IMR-90 (cell line): Measurements from ENCODE around the gene CGREF1. TPM values are rescaled to one million over a fixed set of nuclear protein-coding genes. Genes with fewer than 3 reads are reported as not detected.
A peak's percentile ranks its signal among the peaks of the same experiment; 100 is the strongest.

Experiments
- ATAC-seq: fragments of 200-7000 bp; cut with Tn5 transposase; 2 replicates; pipeline ENCODE4 v1.9.1; 2020; ENCODE audit warnings: low read depth, mild to moderate bottlenecking, moderate library complexity
- BruUV-seq: library from RNA; stranded (reverse); fragments of 400-500 nt; replicated peaks from 2 replicates; lab custom pipeline; 2021; lab: Mats Ljungman, UMichigan
- CTCF ChIA-PET: fragments of 300-600 bp; formaldehyde crosslinking; extraction: SDS; loops from one replicate; lab custom pipeline; 2021; ENCODE audit warnings: antibody characterized with exemption; lab: Yijun Ruan, JAX
- POLR2A ChIA-PET: fragments of 300-600 bp; sonication (Branson Sonifier 250); formaldehyde crosslinking; loops from one replicate; lab custom pipeline; 2022; ENCODE audit warnings: antibody characterized with exemption; ENCODE audit not compliant: unreplicated experiment; lab: Charles Lee
- DNase-seq: peaks from one replicate; pipeline ENCODE4 v3.0.0; 2013
- H2AFZ ChIP-seq: replicated peaks from 2 replicates; pipeline ENCODE3; 2013; ENCODE audit warnings: low read length, mild to moderate bottlenecking; ENCODE audit not compliant: poor library complexity
- H2AK5ac ChIP-seq: 2 replicates; pipeline ENCODE4 v1.6.1; 2013; ENCODE audit warnings: low read depth, low read length, inconsistent platforms
- H2AK9ac ChIP-seq: replicated peaks from 2 replicates; pipeline ENCODE3; 2013; ENCODE audit warnings: mild to moderate bottlenecking, low read depth, low read length, moderate library complexity; ENCODE audit not compliant: poor library complexity
- H2BK120ac ChIP-seq: 2 replicates; pipeline ENCODE4 v1.6.1; 2013; ENCODE audit warnings: low read depth, low read length, inconsistent platforms
- H2BK15ac ChIP-seq: 3 replicates; pipeline ENCODE4 v1.6.1; 2013; ENCODE audit warnings: low read depth, low read length, inconsistent platforms
- H2BK20ac ChIP-seq: 2 replicates; pipeline ENCODE4 v1.6.1; 2013; ENCODE audit warnings: low read depth, mild to moderate bottlenecking, inconsistent platforms, low read length, moderate library complexity
- H2BK5ac ChIP-seq: 2 replicates; pipeline ENCODE4 v1.6.1; 2013; ENCODE audit warnings: mild to moderate bottlenecking, low read depth, low read length, inconsistent platforms; ENCODE audit not compliant: poor library complexity, severe bottlenecking
- H3K14ac ChIP-seq: replicated peaks from 2 replicates; pipeline ENCODE4 v1.6.1; 2013; ENCODE audit warnings: low read depth, low read length, inconsistent platforms
- H3K18ac ChIP-seq: 2 replicates; pipeline ENCODE4 v1.6.1; 2013; ENCODE audit warnings: low read depth, low read length, control low read depth
- H3K23ac ChIP-seq: 2 replicates; pipeline ENCODE4 v1.6.1; 2013; ENCODE audit warnings: low read depth, low read length, inconsistent platforms
- H3K27ac ChIP-seq: 2 replicates; pipeline ENCODE4 v1.5.1; 2013; ENCODE audit warnings: mild to moderate bottlenecking, control low read depth, low read length; ENCODE audit not compliant: insufficient read depth
- H3K27me3 ChIP-seq: 2 replicates; pipeline ENCODE4 v1.6.1; 2013; ENCODE audit warnings: low read length; ENCODE audit not compliant: control insufficient read depth, insufficient read depth
- H3K36me3 ChIP-seq: 2 replicates; pipeline ENCODE4 v1.6.1; 2013; ENCODE audit warnings: low read length, mixed read lengths; ENCODE audit not compliant: control insufficient read depth, insufficient read depth
- H3K4ac ChIP-seq: 2 replicates; pipeline ENCODE4 v1.6.1; 2013; ENCODE audit warnings: low read depth, low read length, inconsistent platforms
- H3K4me1 ChIP-seq: 2 replicates; pipeline ENCODE4 v1.6.1; 2013; ENCODE audit warnings: low read length, mixed read lengths; ENCODE audit not compliant: control insufficient read depth, insufficient read depth
- H3K4me2 ChIP-seq: 2 replicates; pipeline ENCODE4 v1.6.1; 2013; ENCODE audit warnings: low read depth, mild to moderate bottlenecking, control low read depth, low read length, moderate library complexity
- H3K4me3 ChIP-seq: 2 replicates; pipeline ENCODE4 v1.5.1; 2013; ENCODE audit warnings: low read depth, mild to moderate bottlenecking, control low read depth, low read length, moderate library complexity; ENCODE audit not compliant: insufficient read depth
- H3K56ac ChIP-seq: 2 replicates; pipeline ENCODE4 v1.6.1; 2013; ENCODE audit warnings: low read length, inconsistent platforms; ENCODE audit not compliant: insufficient read depth; ENCODE audit errors: extremely low read depth
- H3K79me1 ChIP-seq, 2 experiments: 2 replicates each; pipeline ENCODE4 v1.6.1; 2013; ENCODE audit warnings: low read length in 2 of 2, inconsistent platforms in 1 of 2, low read depth in 1 of 2
- H3K9ac ChIP-seq: 2 replicates; pipeline ENCODE4 v1.6.1; 2013; ENCODE audit warnings: low read depth, low read length, control low read depth
- H3K9me1 ChIP-seq: 2 replicates; pipeline ENCODE4 v1.6.1; 2013; ENCODE audit warnings: low read length, inconsistent platforms; ENCODE audit not compliant: insufficient read depth
- H3K9me3 ChIP-seq: 2 replicates; pipeline ENCODE4 v1.6.1; 2013; ENCODE audit warnings: low read length; ENCODE audit not compliant: control insufficient read depth, insufficient read depth
- H4K20me1 ChIP-seq: 2 replicates; pipeline ENCODE4 v1.6.1; 2013; ENCODE audit warnings: low read length, inconsistent platforms; ENCODE audit not compliant: insufficient read depth
- H4K5ac ChIP-seq: 2 replicates; pipeline ENCODE4 v1.6.1; 2013; ENCODE audit warnings: mild to moderate bottlenecking, low read depth, low read length, control low read depth
- H4K8ac ChIP-seq, 2 experiments: 2 replicates each; pipeline ENCODE4 v1.6.1; 2013; ENCODE audit warnings: low read depth in 2 of 2, low read length in 2 of 2, control low read depth in 1 of 2, inconsistent platforms in 1 of 2
- H4K91ac ChIP-seq: 2 replicates; pipeline ENCODE4 v1.6.1; 2013; ENCODE audit warnings: low read depth, low read length, inconsistent platforms; ENCODE audit not compliant: insufficient read depth
- BHLHE40 ChIP-seq: fragments of 150-350 bp; IDR thresholded peaks from 2 replicates; pipeline ENCODE4 v1.6.1; 2016; ENCODE audit warnings: mild to moderate bottlenecking, low read depth, low read length
- CEBPB ChIP-seq: IDR thresholded peaks from 2 replicates; pipeline ENCODE4 v1.6.1; 2012; ENCODE audit warnings: low read depth, low read length, improper control_type of control experiment
- CHD1 ChIP-seq: IDR thresholded peaks from 2 replicates; pipeline ENCODE4 v1.6.1; 2012; ENCODE audit warnings: low read depth, low read length, improper control_type of control experiment
- MAFK ChIP-seq: IDR thresholded peaks from 2 replicates; pipeline ENCODE4 v1.6.1; 2012; ENCODE audit warnings: low read depth, low read length, improper control_type of control experiment
- MAZ ChIP-seq: IDR thresholded peaks from 2 replicates; pipeline ENCODE4 v1.6.1; 2012; ENCODE audit warnings: low read depth, mild to moderate bottlenecking, low read length, improper control_type of control experiment, moderate library complexity, borderline replicate concordance
- MXI1 ChIP-seq: IDR thresholded peaks from 2 replicates; pipeline ENCODE4 v1.6.1; 2012; ENCODE audit warnings: low read depth, mild to moderate bottlenecking, low read length, moderate library complexity, borderline replicate concordance
- NFE2L2 ChIP-seq: fragments of 150-350 bp; IDR thresholded peaks from 2 replicates; pipeline ENCODE4 v1.6.1; 2016; ENCODE audit warnings: low read depth, mild to moderate bottlenecking, low read length
- POLR2A ChIP-seq: IDR thresholded peaks from 2 replicates; pipeline ENCODE4 v1.6.1; 2012; ENCODE audit warnings: mild to moderate bottlenecking, low read depth, low read length
- RAD21 ChIP-seq: IDR thresholded peaks from 2 replicates; pipeline ENCODE4 v1.6.1; 2012; ENCODE audit warnings: low read length, improper control_type of control experiment
- RFX5 ChIP-seq: IDR thresholded peaks from 2 replicates; pipeline ENCODE4 v1.8.0; 2012; ENCODE audit warnings: low read depth, mild to moderate bottlenecking, low read length, moderate library complexity
- SMC3 ChIP-seq: fragments of 150-350 bp; IDR thresholded peaks from 2 replicates; pipeline ENCODE4 v1.6.1; 2016; ENCODE audit warnings: low read depth, mild to moderate bottlenecking, antibody characterized with exemption, low read length, moderate library complexity
- WGBS, 2 experiments: methylation state at CpG; one replicate each; pipeline versions ENCODE4 v1.1.5 to v1.1.7; 2013; ENCODE audit warnings: missing lambda C conversion rate in 2 of 2; ENCODE audit not compliant: insufficient read length in 1 of 2; ENCODE audit errors: extremely low coverage in 2 of 2; 5-methylcytosine and 5-hydroxymethylcytosine counted together
- dilution Hi-C: fragments of 300-500 bp; cut with HindIII; formaldehyde crosslinking; loops from one replicate; pipeline ENCODE4 v1.14.3; 2018; ENCODE audit warnings: low sequenced_read_pairs; ENCODE audit not compliant: unreplicated experiment
- in situ Hi-C: fragments of 300-500 bp; cut with MboI; formaldehyde crosslinking; loops from 3 replicates; pipeline ENCODE4 v1.14.3; 2019; ENCODE audit warnings: low sequenced_read_pairs, inconsistent platforms, mixed read lengths
- intact Hi-C: fragments of 100-400 bp; cut with micrococcal nuclease; formaldehyde crosslinking; loops from 2 replicates; pipeline ENCODE4 v1.10.0; 2022
- polyA plus RNA-seq, 3 experiments: library from polyadenylated mRNA; depleted of rRNA; stranded (reverse); fragments of >200 nt; gene quantifications; 2 replicates each; pipeline ENCODE4 v1.2.3, GENCODE V29; 2012; ENCODE audit warnings: low replicate concordance in 1 of 3
- total RNA-seq: library from RNA; depleted of rRNA; stranded (reverse); fragments of >200 nt; gene quantifications from 2 replicates; pipeline ENCODE4 v1.2.3, GENCODE V29; 2012
- TF ChIP-seq, protein P1 (sequence below): conservative IDR thresholded peaks from 2 replicates; pipeline ENCODE4 v1.5.1; 2012; ENCODE audit warnings: mild to moderate bottlenecking, low read depth, low read length, improper control_type of control experiment
- TF ChIP-seq, protein P2 (sequence below): fragments of 150-350 bp; IDR thresholded peaks from 2 replicates; pipeline ENCODE4 v1.6.1; 2017; ENCODE audit warnings: mild to moderate bottlenecking, antibody characterized with exemption, low read length, low read depth
- TF ChIP-seq, protein P3 (sequence below): fragments of 150-350 bp; IDR thresholded peaks from 2 replicates; pipeline ENCODE4 v1.6.1; 2016; ENCODE audit warnings: low read depth, mild to moderate bottlenecking, low read length, moderate library complexity, borderline replicate concordance

CGREF1 gene
- total and polyA plus RNA-seq, 2 of the 4 experiments (the other 2 are of a cell fraction): 0.54 to 1.3 TPM

DNA sequence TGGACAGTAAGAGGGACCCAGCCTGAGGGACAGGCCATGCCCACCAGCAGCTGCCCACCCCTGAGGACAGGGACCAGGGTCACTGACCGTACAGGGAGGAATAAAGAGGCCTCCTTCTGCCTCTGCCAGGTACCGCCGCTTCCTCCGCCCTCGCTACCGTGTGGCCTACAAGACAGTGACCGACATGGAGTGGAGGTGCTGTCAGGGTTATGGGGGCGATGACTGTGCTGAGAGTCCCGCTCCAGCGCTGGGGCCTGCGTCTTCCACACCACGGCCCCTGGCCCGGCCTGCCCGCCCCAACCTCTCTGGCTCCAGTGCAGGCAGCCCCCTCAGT lies 38.4 kb downstream of the CGREF1 start:
- peaks cover 29% of the 10 kb centered on the region; the same call in 1 of the 2 replicates for H3K36me3 ChIP-seq
- H3K56ac ChIP-seq: 0 out of 2 replicates have a peak overlapping the region, but pooled peaks have one; percentile 78
- H2BK120ac ChIP-seq: 0 out of 2 replicates have a peak overlapping the region, but pooled peaks have one; percentile 36
- peaks cover 7% of the 10 kb centered on the region; the same call in 1 of the 2 replicates for H3K9me1 ChIP-seq
- H3K14ac ChIP-seq: peak overlapping the region; percentile 82
- intact Hi-C loops (no loop called here), in situ Hi-C loops (no loop called here), dilution Hi-C loops (no loop called here)
- H4K91ac ChIP-seq: peak overlapping the region; percentile 80
- H4K5ac ChIP-seq: peak overlapping the region; percentile 2; the same call in 1 of the 2 replicates
- H3K27me3 ChIP-seq: no peaks in the 10 kb centered on the region
- peaks cover 3 to 57% of the 10 kb centered on the region in 2 experiments; a peak in 3 of 4 replicates for H3K79me1 ChIP-seq
- peak overlapping the region; percentile 94 for H2AK9ac ChIP-seq
- peak overlapping the region; percentile 86 for H3K23ac ChIP-seq
- peak overlapping the region; percentile 89 for H3K4ac ChIP-seq
- peak overlapping the region; percentile 91 for H2BK5ac ChIP-seq
- WGBS, 2 experiments: 78% methylated on average over 4 of the region's 14 CpGs; no CpG with 5 or more reads in 1 of the 2 experiments
- H4K8ac ChIP-seq: peak overlapping the region in 1 of 2 experiments; percentile 92; a peak in 2 of 4 replicates
- TF ChIP-seq NFE2L2: no peak
- no peak for TF ChIP-seq SMC3
- TF ChIP-seq, protein P1, sequence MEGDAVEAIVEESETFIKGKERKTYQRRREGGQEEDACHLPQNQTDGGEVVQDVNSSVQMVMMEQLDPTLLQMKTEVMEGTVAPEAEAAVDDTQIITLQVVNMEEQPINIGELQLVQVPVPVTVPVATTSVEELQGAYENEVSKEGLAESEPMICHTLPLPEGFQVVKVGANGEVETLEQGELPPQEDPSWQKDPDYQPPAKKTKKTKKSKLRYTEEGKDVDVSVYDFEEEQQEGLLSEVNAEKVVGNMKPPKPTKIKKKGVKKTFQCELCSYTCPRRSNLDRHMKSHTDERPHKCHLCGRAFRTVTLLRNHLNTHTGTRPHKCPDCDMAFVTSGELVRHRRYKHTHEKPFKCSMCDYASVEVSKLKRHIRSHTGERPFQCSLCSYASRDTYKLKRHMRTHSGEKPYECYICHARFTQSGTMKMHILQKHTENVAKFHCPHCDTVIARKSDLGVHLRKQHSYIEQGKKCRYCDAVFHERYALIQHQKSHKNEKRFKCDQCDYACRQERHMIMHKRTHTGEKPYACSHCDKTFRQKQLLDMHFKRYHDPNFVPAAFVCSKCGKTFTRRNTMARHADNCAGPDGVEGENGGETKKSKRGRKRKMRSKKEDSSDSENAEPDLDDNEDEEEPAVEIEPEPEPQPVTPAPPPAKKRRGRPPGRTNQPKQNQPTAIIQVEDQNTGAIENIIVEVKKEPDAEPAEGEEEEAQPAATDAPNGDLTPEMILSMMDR: no peak
- TF ChIP-seq MAZ: no peak
- no peak for TF ChIP-seq CEBPB
- no peak for TF ChIP-seq RFX5
- TF ChIP-seq MAFK: no peak
- no peak for TF ChIP-seq BHLHE40
- TF ChIP-seq MXI1: no peak
- no peak; the same call in 1 of the 2 replicates for TF ChIP-seq CHD1
- TF ChIP-seq, protein P2, sequence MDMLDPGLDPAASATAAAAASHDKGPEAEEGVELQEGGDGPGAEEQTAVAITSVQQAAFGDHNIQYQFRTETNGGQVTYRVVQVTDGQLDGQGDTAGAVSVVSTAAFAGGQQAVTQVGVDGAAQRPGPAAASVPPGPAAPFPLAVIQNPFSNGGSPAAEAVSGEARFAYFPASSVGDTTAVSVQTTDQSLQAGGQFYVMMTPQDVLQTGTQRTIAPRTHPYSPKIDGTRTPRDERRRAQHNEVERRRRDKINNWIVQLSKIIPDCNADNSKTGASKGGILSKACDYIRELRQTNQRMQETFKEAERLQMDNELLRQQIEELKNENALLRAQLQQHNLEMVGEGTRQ: no peak
- TF ChIP-seq, protein P3, sequence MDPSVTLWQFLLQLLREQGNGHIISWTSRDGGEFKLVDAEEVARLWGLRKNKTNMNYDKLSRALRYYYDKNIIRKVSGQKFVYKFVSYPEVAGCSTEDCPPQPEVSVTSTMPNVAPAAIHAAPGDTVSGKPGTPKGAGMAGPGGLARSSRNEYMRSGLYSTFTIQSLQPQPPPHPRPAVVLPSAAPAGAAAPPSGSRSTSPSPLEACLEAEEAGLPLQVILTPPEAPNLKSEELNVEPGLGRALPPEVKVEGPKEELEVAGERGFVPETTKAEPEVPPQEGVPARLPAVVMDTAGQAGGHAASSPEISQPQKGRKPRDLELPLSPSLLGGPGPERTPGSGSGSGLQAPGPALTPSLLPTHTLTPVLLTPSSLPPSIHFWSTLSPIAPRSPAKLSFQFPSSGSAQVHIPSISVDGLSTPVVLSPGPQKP: no peak
- no peak for TF ChIP-seq POLR2A
- no peak for TF ChIP-seq RAD21
- H2AFZ ChIP-seq: peak overlapping the region; percentile 88
- H3K18ac ChIP-seq: no peak overlapping the region
- peaks cover 14% of the 10 kb centered on the region for H4K20me1 ChIP-seq
- H3K4me1 ChIP-seq: peaks cover 19% of the 10 kb centered on the region
- no TSS peak for BruUV-seq
- H2AK5ac ChIP-seq: peak overlapping the region; percentile 89
- peak overlapping the region; percentile 57; the same call in 1 of the 3 replicates for H2BK15ac ChIP-seq
- H3K9ac ChIP-seq: peak overlapping the region; percentile 97; the same call in 1 of the 2 replicates
- peak overlapping the region; percentile 98 for H3K27ac ChIP-seq
- ATAC-seq (no peak), DNase-seq (no peak)
- H2BK20ac ChIP-seq: no peak overlapping the region
- POLR2A ChIA-PET: interaction anchor here (0.6 to 1.0 kb wide), 3 partner anchors 8 to 28 kb away, joined by 3 to 4 read pairs (median 3); partner anchors contain the start of gene OST4
- H3K4me3 ChIP-seq: peak overlapping the region; percentile 82
- no peaks in the 10 kb centered on the region for H3K9me3 ChIP-seq
- H3K4me2 ChIP-seq: peak overlapping the region; percentile 98
- CTCF ChIA-PET: interaction anchor here (0.9 to 1.3 kb wide), 3 partner anchors 10 to 30 kb away, joined by 3 to 4 read pairs (median 3); no protein-coding TSS in a partner anchor
